Osteoblast (primary cell): Measurements from ENCODE around the gene MARCHF4. TPM values are rescaled to one million over a fixed set of nuclear protein-coding genes. Genes with fewer than 3 reads are reported as not detected.

Source experiments
- DNase-seq: peaks from one replicate; pipeline ENCODE4 v3.0.0; 2011; ENCODE audit warnings: low spot score, mixed read lengths; ENCODE audit not compliant: insufficient read length; ENCODE audit errors: missing footprints
- H2AFZ ChIP-seq: 2 replicates; pipeline ENCODE4 v1.6.0; 2011; ENCODE audit warnings: mild to moderate bottlenecking, low read length
- H3K27ac ChIP-seq: 2 replicates; pipeline ENCODE4 v1.5.1; 2011; ENCODE audit warnings: mild to moderate bottlenecking, low read depth, low read length, moderate library complexity
- H3K27me3 ChIP-seq: 2 replicates; pipeline ENCODE4 v1.6.0; 2012; ENCODE audit warnings: mild to moderate bottlenecking, control low read depth, inconsistent platforms, low read length, moderate library complexity; ENCODE audit not compliant: insufficient read depth
- H3K36me3 ChIP-seq: 2 replicates; pipeline ENCODE4 v1.5.1; 2011; ENCODE audit warnings: mild to moderate bottlenecking, low read length, control low read depth, moderate library complexity; ENCODE audit not compliant: insufficient read depth
- H3K4me1 ChIP-seq: 2 replicates; pipeline ENCODE4 v1.5.1; 2011; ENCODE audit warnings: mild to moderate bottlenecking, low read length, control low read depth, moderate library complexity; ENCODE audit not compliant: insufficient read depth
- H3K4me2 ChIP-seq: 2 replicates; pipeline ENCODE4 v1.6.0; 2011; ENCODE audit warnings: mild to moderate bottlenecking, low read length; ENCODE audit not compliant: insufficient read depth
- H3K4me3 ChIP-seq: fragments of 200-600 bp; sonication (generic); 3 replicates; pipeline ENCODE4 v1.5.1; 2012; ENCODE audit warnings: mild to moderate bottlenecking, low read length, inconsistent platforms; ENCODE audit not compliant: insufficient read depth
- H3K79me2 ChIP-seq: 2 replicates; pipeline ENCODE4 v1.6.0; 2012; ENCODE audit warnings: mild to moderate bottlenecking, low read length, control low read depth, inconsistent platforms; ENCODE audit not compliant: insufficient read depth
- H3K9me3 ChIP-seq: 2 replicates; pipeline ENCODE4 v1.5.1; 2011; ENCODE audit warnings: low read depth, low read length, control low read depth
- H4K20me1 ChIP-seq: 2 replicates; pipeline ENCODE4 v1.6.0; 2012; ENCODE audit warnings: mild to moderate bottlenecking, low read length, control low read depth; ENCODE audit not compliant: insufficient read depth
- total RNA-seq: library from RNA; depleted of rRNA; stranded (reverse); fragments of >200 nt; gene quantifications from 2 replicates; pipeline ENCODE4 v1.2.3, GENCODE V29; 2012
- TF ChIP-seq, protein P1 (sequence below): IDR thresholded peaks from 2 replicates; pipeline ENCODE4 v1.5.1; 2011; ENCODE audit warnings: mild to moderate bottlenecking, low read depth, low read length, moderate library complexity; ENCODE audit errors: extremely low read depth

The MARCHF4 gene
- total RNA-seq, 1 donor = 0.72 TPM

GRCh38 chr2:216343221-216343980, 28.9 kb downstream of the MARCHF4 start:
- no peak for DNase-seq
- H3K27ac ChIP-seq = peak overlapping the region; percentile 64

DNA sequence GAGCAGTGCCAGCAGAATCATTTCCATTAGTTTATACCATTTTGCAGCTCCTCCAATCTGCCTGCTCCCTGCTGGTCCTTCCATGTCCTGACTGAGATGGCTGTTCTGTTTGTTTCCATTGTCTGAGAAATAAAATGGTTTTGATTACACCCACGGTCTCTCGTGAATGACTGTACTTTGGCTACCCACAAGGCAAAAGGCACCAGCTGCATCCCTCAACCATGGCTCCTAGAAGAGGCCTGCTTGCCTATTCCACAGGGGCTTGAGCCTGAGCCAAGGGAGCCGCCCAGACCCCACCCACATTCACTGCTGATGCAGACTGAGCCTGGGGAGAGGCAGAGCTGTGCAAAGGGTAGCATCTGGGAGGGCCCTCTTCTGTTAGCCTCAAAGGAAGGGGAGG, 31.2 kb downstream of the MARCHF4 start:
- Histone ChIP-seq H4K20me1 (no peaks in the 10 kb centered on the region), H3K4me3 (no peak overlapping the region), H3K79me2 (peaks cover 9% of the 10 kb centered on the region), H3K27ac (peak overlapping the region; percentile 8), H3K4me1 (peaks cover 44% of the 10 kb centered on the region), H3K36me3 (no peaks in the 10 kb centered on the region), H2AFZ (peak overlapping the region; percentile 48), H3K9me3 (no peaks in the 10 kb centered on the region), H3K27me3 (no peaks in the 10 kb centered on the region), H3K4me2 (no peak overlapping the region)
- TF ChIP-seq, protein P1, sequence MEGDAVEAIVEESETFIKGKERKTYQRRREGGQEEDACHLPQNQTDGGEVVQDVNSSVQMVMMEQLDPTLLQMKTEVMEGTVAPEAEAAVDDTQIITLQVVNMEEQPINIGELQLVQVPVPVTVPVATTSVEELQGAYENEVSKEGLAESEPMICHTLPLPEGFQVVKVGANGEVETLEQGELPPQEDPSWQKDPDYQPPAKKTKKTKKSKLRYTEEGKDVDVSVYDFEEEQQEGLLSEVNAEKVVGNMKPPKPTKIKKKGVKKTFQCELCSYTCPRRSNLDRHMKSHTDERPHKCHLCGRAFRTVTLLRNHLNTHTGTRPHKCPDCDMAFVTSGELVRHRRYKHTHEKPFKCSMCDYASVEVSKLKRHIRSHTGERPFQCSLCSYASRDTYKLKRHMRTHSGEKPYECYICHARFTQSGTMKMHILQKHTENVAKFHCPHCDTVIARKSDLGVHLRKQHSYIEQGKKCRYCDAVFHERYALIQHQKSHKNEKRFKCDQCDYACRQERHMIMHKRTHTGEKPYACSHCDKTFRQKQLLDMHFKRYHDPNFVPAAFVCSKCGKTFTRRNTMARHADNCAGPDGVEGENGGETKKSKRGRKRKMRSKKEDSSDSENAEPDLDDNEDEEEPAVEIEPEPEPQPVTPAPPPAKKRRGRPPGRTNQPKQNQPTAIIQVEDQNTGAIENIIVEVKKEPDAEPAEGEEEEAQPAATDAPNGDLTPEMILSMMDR = no peak
- no peak for DNase-seq

More at GRCh38 chr2:216343221-216343980, 28.9 kb downstream of the MARCHF4 start:
- peak overlapping the region; percentile 41 for H2AFZ ChIP-seq
- H3K79me2 ChIP-seq = peaks cover 6% of the 10 kb centered on the region
- no peaks in the 10 kb centered on the region for H3K36me3 ChIP-seq
- H4K20me1 ChIP-seq = no peaks in the 10 kb centered on the region
- TF ChIP-seq, protein P1 = no peak
- H3K4me3 ChIP-seq = peak overlapping the region; percentile 37
- peaks cover 44% of the 10 kb centered on the region for H3K4me1 ChIP-seq
- H3K27me3 ChIP-seq = no peaks in the 10 kb centered on the region
- H3K4me2 ChIP-seq = peak overlapping the region; percentile 66
- no peaks in the 10 kb centered on the region for H3K9me3 ChIP-seq

GRCh38 chr2:216340280-216340631, 32.0 kb downstream of the MARCHF4 start:
- Histone ChIP-seq H3K4me1 (peaks cover 36% of the 10 kb centered on the region), H4K20me1 (no peaks in the 10 kb centered on the region), H3K36me3 (no peaks in the 10 kb centered on the region), H3K27ac (peak overlapping the region; percentile 43), H3K9me3 (no peaks in the 10 kb centered on the region), H3K79me2 (peaks cover 5% of the 10 kb centered on the region), H3K27me3 (no peaks in the 10 kb centered on the region), H3K4me3 (no peak overlapping the region), H3K4me2 (peak overlapping the region; percentile 6), H2AFZ (peak overlapping the region; percentile 48)
- DNase-seq = no peak
- TF ChIP-seq, protein P1 = no peak

DNA sequence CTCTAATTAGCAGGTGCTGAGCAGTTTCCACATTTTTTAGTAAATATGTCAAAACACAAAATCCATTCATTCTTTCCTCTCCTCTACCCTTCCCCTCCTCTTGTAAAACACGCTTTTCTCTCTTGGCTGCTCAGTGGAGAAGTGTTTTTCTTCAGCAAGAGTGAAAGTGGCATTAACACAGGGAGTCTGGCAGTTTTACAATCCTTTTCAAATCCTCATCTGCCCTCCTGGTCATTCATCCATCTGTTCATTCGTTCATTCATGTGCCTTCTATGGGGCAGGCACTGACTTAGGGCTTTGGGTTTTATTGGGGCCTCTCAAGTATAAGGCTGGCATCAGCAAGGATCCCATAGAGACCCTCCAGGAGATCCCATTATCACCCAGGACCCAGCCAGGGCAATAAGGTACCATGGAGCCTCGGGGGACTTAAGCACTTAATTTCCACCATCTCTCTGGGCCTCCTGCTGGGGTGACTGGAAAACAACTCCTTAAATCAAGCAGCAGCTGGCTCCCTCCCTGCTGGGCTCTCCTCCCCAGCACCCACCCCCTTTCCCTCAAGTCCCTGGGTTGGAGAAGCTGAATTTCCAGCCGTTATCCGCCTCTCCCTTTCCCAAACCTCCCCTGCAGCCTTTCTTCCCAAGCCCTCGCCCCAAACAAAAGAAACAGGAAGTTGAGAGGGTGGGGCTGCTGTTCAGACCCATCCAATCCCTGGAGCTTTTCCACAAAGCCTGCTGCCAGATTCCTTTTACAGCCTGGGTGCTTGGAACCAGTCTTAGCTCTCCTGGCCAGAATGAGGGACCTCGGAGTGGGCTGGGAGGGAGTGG, 32.6 kb downstream of the MARCHF4 start:
- no peaks in the 10 kb centered on the region for H3K9me3 ChIP-seq
- DNase-seq = peak; percentile 69
- no peaks in the 10 kb centered on the region for H3K36me3 ChIP-seq
- peaks cover 5% of the 10 kb centered on the region for H3K79me2 ChIP-seq
- H3K4me2 ChIP-seq = peak overlapping the region; percentile 6
- H3K4me3 ChIP-seq = no peak overlapping the region
- no peaks in the 10 kb centered on the region for H3K27me3 ChIP-seq
- TF ChIP-seq, protein P1 = no peak
- H3K4me1 ChIP-seq = peaks cover 32% of the 10 kb centered on the region
- H4K20me1 ChIP-seq = no peaks in the 10 kb centered on the region
- H3K27ac ChIP-seq = peak overlapping the region; percentile 43
- peak overlapping the region; percentile 48 for H2AFZ ChIP-seq
